H1 (cell line): ENCODE results near the gene CPXM1. TPM values are rescaled to one million over a fixed set of nuclear protein-coding genes. Genes with fewer than 3 reads are reported as not detected.

Source experiments
- CTCF ChIA-PET: fragments of 300-600 bp; sonication (Branson Sonifier 250); formaldehyde crosslinking; loops from one replicate; lab custom pipeline; 2021; ENCODE audit not compliant: partially characterized antibody; lab: Charles Lee
- POLR2A ChIA-PET: fragments of 300-600 bp; sonication (Branson Sonifier 250); formaldehyde crosslinking; loops from one replicate; lab custom pipeline; 2021; ENCODE audit warnings: inconsistent platforms; ENCODE audit not compliant: partially characterized antibody; lab: Charles Lee
- DNase-seq, 2 experiments: peaks; one replicate each; pipeline versions ENCODE4 v3.0.0 to v3.0.0-alpha.2; 2010 to 2022; ENCODE audit warnings: low spot score in 2 of 2, low read depth in 1 of 2, mixed read lengths in 1 of 2
- FAIRE-seq: peaks from 2 replicates; lab custom pipeline; 2011; peaks lifted over from hg19 to GRCh38; lab: Jason Lieb, UNC
- H2AFZ ChIP-seq: 2 replicates; pipeline ENCODE4 v1.8.1; 2012; ENCODE audit warnings: low read length, inconsistent platforms
- H2AK5ac ChIP-seq: 2 replicates; pipeline ENCODE4 v1.6.1; 2013; ENCODE audit warnings: low read depth, low read length
- H2BK120ac ChIP-seq: replicated peaks from 2 replicates; pipeline ENCODE3; 2013; ENCODE audit warnings: low read depth, low read length, inconsistent platforms
- H2BK12ac ChIP-seq: 2 replicates; pipeline ENCODE4 v1.6.1; 2013; ENCODE audit warnings: low read depth, low read length
- H2BK15ac ChIP-seq: 2 replicates; pipeline ENCODE4 v1.6.1; 2013; ENCODE audit warnings: low read length
- H2BK20ac ChIP-seq: 2 replicates; pipeline ENCODE4 v1.6.1; 2013; ENCODE audit warnings: low read length
- H2BK5ac ChIP-seq: 2 replicates; pipeline ENCODE4 v1.6.1; 2013; ENCODE audit warnings: low read depth, low read length
- H3K14ac ChIP-seq: 2 replicates; pipeline ENCODE4 v1.6.1; 2013; ENCODE audit warnings: inconsistent platforms; ENCODE audit not compliant: insufficient read length
- H3K18ac ChIP-seq: 2 replicates; pipeline ENCODE4 v1.6.1; 2013; ENCODE audit warnings: low read length; ENCODE audit errors: extremely low read depth
- H3K23ac ChIP-seq: 2 replicates; pipeline ENCODE4 v1.6.1; 2013; ENCODE audit warnings: inconsistent platforms; ENCODE audit not compliant: insufficient read length
- H3K23me2 ChIP-seq: 2 replicates; pipeline ENCODE4 v1.6.1; 2013; ENCODE audit warnings: low read depth, low read length
- H3K27ac ChIP-seq: 2 replicates; pipeline ENCODE4 v1.6.1; 2011; ENCODE audit warnings: low read depth, low read length, inconsistent platforms
- H3K27me3 ChIP-seq, 4 experiments: replicated peaks in 1 of 4; 1 replicate in 1 of 4; 2 replicates in 3 of 4; pipeline versions ENCODE4 v1.6.1 to v1.8.1; 2011 to 2013; ENCODE audit warnings: low read length in 3 of 4, mild to moderate bottlenecking in 3 of 4, inconsistent platforms in 2 of 4, mixed read lengths in 2 of 4, moderate library complexity in 1 of 4; ENCODE audit not compliant: control insufficient read depth in 3 of 4, insufficient read depth in 3 of 4; ENCODE audit errors: extremely low read depth in 1 of 4
- H3K36me3 ChIP-seq, 4 experiments: 2 replicates each; pipeline versions ENCODE4 v1.6.1 to v1.8.1; 2011 to 2013; ENCODE audit warnings: mild to moderate bottlenecking in 4 of 4, low read length in 3 of 4, moderate library complexity in 2 of 4, control low read depth in 1 of 4, inconsistent platforms in 1 of 4; ENCODE audit not compliant: insufficient read depth in 4 of 4, control insufficient read depth in 2 of 4
- H3K4ac ChIP-seq: replicated peaks from 2 replicates; pipeline ENCODE3; 2013; ENCODE audit warnings: low read length, low read depth, mixed read lengths, inconsistent platforms; ENCODE audit not compliant: insufficient read length
- H3K4me1 ChIP-seq, 4 experiments: replicated peaks in 1 of 4; 1 replicate in 1 of 4; 2 replicates in 3 of 4; pipeline versions ENCODE4 v1.6.1 to v1.8.1; 2011 to 2013; ENCODE audit warnings: low read length in 3 of 4, inconsistent platforms in 2 of 4, mixed read lengths in 1 of 4; ENCODE audit not compliant: insufficient read depth in 4 of 4, control insufficient read depth in 3 of 4
- H3K4me2 ChIP-seq, 2 experiments: 2 replicates each; pipeline versions ENCODE4 v1.6.1 to v1.8.1; 2011 to 2013; ENCODE audit warnings: low read depth in 2 of 2, low read length in 2 of 2, control low read depth in 1 of 2, inconsistent platforms in 1 of 2, mild to moderate bottlenecking in 1 of 2; ENCODE audit not compliant: insufficient read depth in 1 of 2
- H3K4me3 ChIP-seq, 4 experiments: fragments of 200-600, 300-600 bp in 1 of 4; sonication (generic), shearing (Covaris generic), sonication (Bioruptor Twin) in 1 of 4; 2 replicates each; pipeline versions ENCODE4 v1.5.1 to v1.8.1; 2011 to 2016; ENCODE audit warnings: low read length in 4 of 4, low read depth in 3 of 4, control low read depth in 2 of 4, inconsistent platforms in 2 of 4, mild to moderate bottlenecking in 2 of 4, mixed read lengths in 1 of 4, moderate library complexity in 1 of 4; ENCODE audit not compliant: insufficient read depth in 2 of 4; ENCODE audit errors: extremely low read depth in 1 of 4
- H3K56ac ChIP-seq: replicated peaks from 2 replicates; pipeline ENCODE3; 2013; ENCODE audit warnings: low read depth, mild to moderate bottlenecking, mixed read lengths, low read length, inconsistent platforms; ENCODE audit not compliant: insufficient read length
- H3K79me1 ChIP-seq: 2 replicates; pipeline ENCODE4 v1.6.1; 2013; ENCODE audit warnings: low read depth, low read length, control low read depth
- H3K79me2 ChIP-seq, 2 experiments: 2 replicates each; pipeline versions ENCODE4 v1.6.1 to v1.8.1; 2012 to 2013; ENCODE audit warnings: low read length in 2 of 2, mild to moderate bottlenecking in 2 of 2, inconsistent platforms in 1 of 2; ENCODE audit not compliant: insufficient read depth in 2 of 2, control insufficient read depth in 1 of 2
- H3K9ac ChIP-seq, 4 experiments: replicated peaks in 1 of 4; 1 replicate in 1 of 4; 2 replicates in 3 of 4; pipeline versions ENCODE4 v1.6.1 to v1.8.1; 2011 to 2013; ENCODE audit warnings: low read depth in 3 of 4, low read length in 3 of 4, control low read depth in 2 of 4, mild to moderate bottlenecking in 2 of 4, moderate library complexity in 2 of 4, inconsistent platforms in 1 of 4; ENCODE audit errors: extremely low read depth in 1 of 4
- H3K9me3 ChIP-seq, 2 experiments: 2 replicates each; pipeline versions ENCODE4 v1.6.1 to v1.8.1; 2012 to 2013; ENCODE audit warnings: mild to moderate bottlenecking in 2 of 2, moderate library complexity in 2 of 2, control low read depth in 1 of 2, inconsistent platforms in 1 of 2, low read depth in 1 of 2, low read length in 1 of 2, mixed read lengths in 1 of 2; ENCODE audit not compliant: insufficient read depth in 2 of 2
- H4K20me1 ChIP-seq, 2 experiments: replicated peaks in 1 of 2; 2 replicates each; pipeline versions ENCODE3 to v1.8.1; 2011 to 2013; ENCODE audit warnings: inconsistent platforms in 2 of 2, low read length in 2 of 2, mild to moderate bottlenecking in 1 of 2; ENCODE audit not compliant: insufficient read depth in 2 of 2, control insufficient read depth in 1 of 2
- H4K5ac ChIP-seq: 2 replicates; pipeline ENCODE4 v1.6.1; 2013; ENCODE audit warnings: low read length, low read depth, mixed read lengths, inconsistent platforms; ENCODE audit not compliant: insufficient read length
- H4K8ac ChIP-seq: 2 replicates; pipeline ENCODE4 v1.8.0; 2013; ENCODE audit warnings: mild to moderate bottlenecking, moderate library complexity, low read length, inconsistent platforms; ENCODE audit not compliant: insufficient read depth; ENCODE audit errors: extremely low read depth
- H4K91ac ChIP-seq: replicated peaks from 2 replicates; pipeline ENCODE3; 2013; ENCODE audit warnings: low read length, mixed read lengths, inconsistent platforms; ENCODE audit not compliant: insufficient read length
- EZH2 ChIP-seq: fragments of 200-600 bp; sonication (generic); IDR thresholded peaks from 2 replicates; pipeline ENCODE4 v1.7.1; 2012; ENCODE audit warnings: low read depth, mild to moderate bottlenecking, moderate library complexity, low read length, inconsistent platforms; ENCODE audit not compliant: severe bottlenecking
- FOSL1 ChIP-seq: IDR thresholded peaks from 2 replicates; pipeline ENCODE4 v1.6.1; 2011; ENCODE audit warnings: mild to moderate bottlenecking, low read depth, low read length, moderate library complexity; ENCODE audit not compliant: insufficient read depth
- HDAC6 ChIP-seq: IDR thresholded peaks from one replicate; pipeline ENCODE4 v1.7.1; 2012; ENCODE audit warnings: low read depth, mild to moderate bottlenecking, inconsistent platforms, low read length, moderate library complexity
- KDM1A ChIP-seq: fragments of 200-600, 300-600 bp; sonication (generic); IDR thresholded peaks from 2 replicates; pipeline ENCODE4 v1.7.1; 2016; ENCODE audit warnings: mild to moderate bottlenecking, low read length, borderline replicate concordance
- SIX5 ChIP-seq: IDR thresholded peaks from 2 replicates; pipeline ENCODE4 v1.6.1; 2011; ENCODE audit warnings: mild to moderate bottlenecking, low read depth, low read length
- SP4 ChIP-seq: IDR thresholded peaks from 2 replicates; pipeline ENCODE4 v1.6.1; 2012; ENCODE audit warnings: low read length, inconsistent platforms
- WGBS, 2 experiments: shearing (Covaris generic) in 1 of 2; methylation state at CpG; one replicate each; pipeline versions ENCODE4 v1.1.6 to v1.1.7; 2013 to 2015; ENCODE audit warnings: low lambda C conversion rate in 2 of 2, mixed read lengths in 2 of 2, inconsistent platforms in 1 of 2, low coverage in 1 of 2, missing lambda C conversion rate in 1 of 2; ENCODE audit not compliant: insufficient replicate concordance in 2 of 2, insufficient coverage in 1 of 2, insufficient read length in 1 of 2; ENCODE audit errors: extremely low coverage in 1 of 2, missing lambda C conversion rate in 1 of 2; 5-methylcytosine and 5-hydroxymethylcytosine counted together
- polyA plus RNA-seq, 7 experiments: library from polyadenylated mRNA; depleted of rRNA in 3 of 7; stranded (reverse) in 5 of 7; unstranded in 2 of 7; fragments of >200 nt in 5 of 7; fragments of 200-250 nt in 2 of 7; gene quantifications; 1 replicate in 5 of 7; 2 replicates in 1 of 7; 4 replicates in 1 of 7; pipeline versions ENCODE4 v1.2.1 to v1.2.3, GENCODE V29; 2011 to 2013; ENCODE audit warnings: missing spikeins in 2 of 7, mixed read lengths in 2 of 7
- total RNA-seq: library from RNA; stranded (reverse); fragmentation: NEBNext Ultra II Directional; extraction: Animal tissue kit (Norgen Biotek cat#: 25700); gene quantifications from 2 replicates; pipeline ENCODE4 v1.2.1, GENCODE V29; 2021

Gene CPXM1
- total and polyA plus RNA-seq, 2 of the 8 experiments (the other 6 are each of a cell fraction or from before 2014, with no cell fraction given): 31.3 to 81.9 TPM

- peaks cover 4% of the 10 kb centered on the region; the same call in 1 of the 2 replicates for H3K23me2 ChIP-seq
- 74% methylated on average over 4 of the region's 4 CpGs; no CpG with 5 or more reads in 1 of the 2 experiments for WGBS, 2 experiments
- H3K36me3 ChIP-seq: no peaks in the 10 kb centered on the region
- FAIRE-seq: no peak
- no peak overlapping the region for H2AFZ ChIP-seq
- CTCF ChIA-PET: interaction anchor here (0.9 to 2.0 kb wide), 2 partner anchors 50 to 54 kb away, joined by 3 to 8 read pairs; no protein-coding TSS in a partner anchor
- no peak overlapping the region for H3K56ac ChIP-seq
- H3K4ac ChIP-seq: no peak overlapping the region
- H3K14ac ChIP-seq: no peak overlapping the region
- no peak overlapping the region for H2BK15ac ChIP-seq
- no peaks in the 10 kb centered on the region for H3K79me1 ChIP-seq
- H4K91ac ChIP-seq: no peak overlapping the region
- 0 out of 4 replicates have a peak, but pooled peaks cover 0 to 1% of the 10 kb centered on the region in 2 experiments for H3K9me3 ChIP-seq
- H2BK5ac ChIP-seq: no peak overlapping the region
- no peak overlapping the region for H2AK5ac ChIP-seq
- no peak overlapping the region for H2BK12ac ChIP-seq
- TF ChIP-seq FOSL1 (no peak), HDAC6 (no peak), EZH2 (no peak), KDM1A (no peak), SIX5 (no peak), SP4 (no peak)
- TF ChIP-seq, all 59 proteins: peak for 0
- H2BK20ac ChIP-seq: no peak overlapping the region
- peaks cover 41 to 59% (median 53%) of the 10 kb centered on the region in 4 experiments for H3K27me3 ChIP-seq
- no peak overlapping the region for H3K23ac ChIP-seq
- H4K8ac ChIP-seq: no peak overlapping the region
- H3K4me2 ChIP-seq: no peak overlapping the region
- peaks cover 0 to 2% of the 10 kb centered on the region in 2 experiments for H4K20me1 ChIP-seq
- no peak overlapping the region for H3K9ac ChIP-seq
- DNase-seq: no peak
- POLR2A ChIA-PET: interaction anchor here (1.4 kb wide), 1 partner anchor 51 kb away, joined by 4 read pairs; no protein-coding TSS in a partner anchor
- no peak overlapping the region for H3K4me3 ChIP-seq
- H3K27ac ChIP-seq: no peak overlapping the region
- H3K18ac ChIP-seq: no peak overlapping the region
- peaks cover 0 to 13% (median 8%) of the 10 kb centered on the region in 4 experiments; a peak in 6 of 7 replicates for H3K4me1 ChIP-seq
- H4K5ac ChIP-seq: no peak overlapping the region
- H3K79me2 ChIP-seq: no peaks in the 10 kb centered on the region
- H2BK120ac ChIP-seq: no peak overlapping the region
These were observed 6.6 kb upstream of the CPXM1 start for GRCh38 chr20:2807019-2807418.
